GM19438 (cell line): ENCODE measurements around the gene PIK3C3.
"Not testable (repeated sequence)": the region's sequence is repeated elsewhere in the genome, so short reads cannot be mapped to it uniquely, and the experiment has no call there.

Experiments
- ATAC-seq: cut with Tn5 transposase; IDR thresholded peaks from one replicate; pipeline ENCODE4 v1.9.1; 2021; ENCODE audit warnings: low read depth; ENCODE audit not compliant: unreplicated experiment

Gene PIK3C3

DNA sequence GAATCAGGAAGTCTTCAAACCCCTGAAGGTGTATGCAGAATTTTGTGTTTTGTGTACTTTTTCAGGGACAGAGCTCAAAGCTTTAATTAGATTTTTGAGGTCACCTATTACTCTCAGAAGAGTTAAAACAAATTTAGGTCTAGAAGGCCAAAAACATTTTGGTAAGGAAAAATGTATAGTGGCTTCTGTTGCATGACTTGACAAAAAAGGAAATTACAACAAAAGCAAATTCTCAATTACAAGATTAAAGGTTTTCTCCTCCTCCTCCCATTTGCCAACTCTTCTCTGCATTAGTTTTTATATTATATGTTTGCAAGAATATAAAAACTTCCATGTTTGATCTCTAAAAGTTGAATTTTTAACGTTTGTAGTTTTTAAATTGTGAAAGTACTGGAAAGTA is 4.0 kb downstream of the PIK3C3 start:
- no peak for ATAC-seq

DNA sequence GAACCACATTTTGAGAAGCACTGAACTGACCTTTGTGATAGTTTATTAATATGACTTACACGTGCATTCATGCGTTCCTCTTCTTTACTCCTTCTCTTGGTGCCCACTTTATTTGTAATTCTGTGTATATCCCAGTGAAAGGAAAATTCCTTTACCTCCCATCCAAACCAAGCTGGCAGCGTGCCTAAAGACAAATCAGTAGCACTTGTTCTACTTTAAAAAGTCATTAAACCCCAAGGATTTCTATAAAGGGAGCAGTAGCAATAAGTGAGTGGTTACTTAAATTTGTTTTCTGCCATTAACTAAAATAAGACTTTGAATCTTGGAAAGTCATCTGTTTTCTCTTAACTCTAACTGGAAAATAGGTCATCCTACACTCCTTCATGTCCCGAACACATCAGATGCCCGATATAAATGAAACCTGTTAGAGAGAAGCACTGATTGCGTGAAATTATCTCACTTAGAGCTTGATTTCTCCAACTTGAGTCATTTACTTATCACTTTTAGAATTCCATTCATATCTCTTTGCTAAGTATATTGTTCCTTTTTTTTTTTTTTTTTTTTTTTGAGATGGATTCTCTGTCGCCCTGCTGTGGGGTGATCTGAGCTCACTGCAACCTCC is 10.7 kb downstream of the PIK3C3 start:
- no peak for ATAC-seq

DNA sequence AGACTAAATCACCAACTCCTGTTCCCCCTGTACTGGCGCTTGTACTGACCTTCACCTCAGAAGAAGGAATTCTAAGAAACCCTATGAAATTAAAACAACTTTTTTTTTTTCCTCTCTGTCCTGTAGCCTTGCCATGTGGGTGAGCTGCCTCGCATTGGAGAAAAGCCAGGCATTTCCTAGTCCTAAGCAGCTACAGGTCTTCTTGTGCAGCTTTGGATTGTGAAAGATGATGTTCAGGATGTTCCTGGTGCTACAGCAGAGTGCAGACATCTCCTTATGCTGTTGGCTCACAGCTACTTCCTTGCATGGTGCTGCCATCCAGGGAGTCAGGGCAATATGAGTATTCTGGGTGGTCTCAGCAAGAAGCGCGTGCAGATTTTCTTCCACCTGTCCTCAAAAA is 11.9 kb downstream of the PIK3C3 start:
- ATAC-seq, result no peak

DNA sequence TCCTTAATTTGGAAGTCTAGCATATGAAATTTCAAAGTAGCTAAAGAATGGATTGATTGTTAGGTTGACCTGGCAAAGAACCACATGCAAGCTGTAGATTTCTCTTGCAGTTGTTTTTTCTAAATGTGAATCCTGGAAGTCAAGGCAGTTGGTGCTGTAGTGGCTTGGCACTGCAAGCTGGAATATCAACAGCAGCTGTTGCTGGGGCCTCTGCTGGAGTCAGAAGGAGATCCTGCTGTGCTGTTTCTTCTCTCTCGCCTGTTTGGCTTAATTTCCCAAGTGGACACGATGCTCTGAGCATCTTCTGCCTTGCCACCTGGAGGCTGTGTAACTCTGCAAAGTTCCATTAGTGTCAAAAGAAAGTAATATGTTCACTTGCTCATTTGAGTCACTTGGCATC is 12.6 kb downstream of the PIK3C3 start:
- no peak for ATAC-seq

DNA sequence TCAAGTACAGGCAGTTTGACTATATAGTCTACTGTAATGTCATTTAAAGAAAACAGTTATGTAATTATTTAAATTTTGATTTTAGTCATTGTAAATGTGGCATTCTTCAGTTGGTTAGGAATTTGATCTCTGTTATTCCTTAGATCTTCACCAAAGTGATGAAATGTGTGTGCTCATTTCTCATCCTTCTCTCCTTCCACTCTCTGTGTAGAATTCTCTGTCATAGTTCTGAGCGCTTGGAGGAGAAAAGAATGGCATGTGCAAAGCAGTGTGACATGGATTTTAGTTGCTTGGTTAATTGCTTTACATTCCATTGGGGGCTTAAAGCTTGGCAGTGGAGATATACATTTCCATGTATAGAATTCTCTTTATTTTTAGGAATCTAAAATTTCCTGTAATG is 14.8 kb downstream of the PIK3C3 start:
- ATAC-seq, result no peak

DNA sequence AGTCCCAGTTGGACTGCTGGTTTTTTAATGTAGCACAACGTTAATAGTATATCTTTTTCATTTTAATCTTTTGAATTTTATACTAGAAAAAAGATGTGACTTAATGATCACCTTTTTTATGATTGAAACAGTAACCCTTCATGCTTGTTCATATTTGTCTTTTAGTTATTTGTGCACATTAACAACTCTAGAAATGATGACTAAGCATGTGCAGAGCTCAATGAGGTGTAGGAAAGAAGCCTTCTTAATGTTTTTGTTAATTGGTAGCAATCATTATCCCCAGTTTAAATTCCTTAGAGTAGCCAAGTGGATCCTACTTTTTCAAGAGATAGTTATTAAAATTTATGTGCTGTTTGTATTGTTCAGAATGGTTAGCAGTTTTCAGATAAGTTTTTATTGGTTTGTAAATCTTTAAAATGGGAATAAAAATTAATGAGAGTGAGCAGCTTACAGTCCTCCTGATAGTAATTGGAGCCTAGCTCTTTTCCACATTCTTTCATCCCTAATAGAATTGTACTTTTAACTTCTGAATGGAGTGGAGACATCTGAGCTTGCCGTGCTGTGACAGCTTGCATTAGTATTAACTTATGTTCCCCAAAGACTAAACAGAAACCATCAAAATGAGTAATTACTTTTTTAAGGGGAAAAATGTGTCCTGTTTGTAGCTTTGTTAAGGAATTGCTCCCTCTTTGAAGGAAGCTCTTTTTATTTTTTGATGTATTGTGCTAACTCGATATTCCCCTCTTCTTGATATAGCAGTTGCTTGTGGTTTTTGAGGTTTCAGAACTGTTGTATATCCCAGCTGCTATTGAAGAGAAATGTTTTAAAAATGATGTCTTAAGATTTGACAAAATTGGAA is 17.3 kb downstream of the PIK3C3 start:
- no peak for ATAC-seq

DNA sequence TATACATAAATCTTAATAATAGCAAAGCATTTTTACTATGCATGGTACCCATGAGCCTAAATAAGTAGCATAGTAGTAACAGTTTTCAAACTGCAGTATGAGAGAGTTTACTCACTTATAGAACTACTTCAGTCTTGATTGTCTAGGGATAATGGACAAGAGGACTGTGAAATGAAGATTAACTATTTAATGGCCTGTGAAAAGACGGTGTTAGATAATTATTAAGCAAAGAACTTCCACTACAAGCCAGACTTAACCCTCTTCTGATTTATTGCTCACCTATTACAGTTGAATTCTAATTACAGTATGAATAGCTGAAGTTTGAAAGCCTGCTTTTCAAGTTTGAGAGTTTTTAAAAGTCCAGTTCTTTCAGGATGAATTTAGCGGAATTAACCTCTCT is 18.9 kb downstream of the PIK3C3 start:
- ATAC-seq, result no peak

DNA sequence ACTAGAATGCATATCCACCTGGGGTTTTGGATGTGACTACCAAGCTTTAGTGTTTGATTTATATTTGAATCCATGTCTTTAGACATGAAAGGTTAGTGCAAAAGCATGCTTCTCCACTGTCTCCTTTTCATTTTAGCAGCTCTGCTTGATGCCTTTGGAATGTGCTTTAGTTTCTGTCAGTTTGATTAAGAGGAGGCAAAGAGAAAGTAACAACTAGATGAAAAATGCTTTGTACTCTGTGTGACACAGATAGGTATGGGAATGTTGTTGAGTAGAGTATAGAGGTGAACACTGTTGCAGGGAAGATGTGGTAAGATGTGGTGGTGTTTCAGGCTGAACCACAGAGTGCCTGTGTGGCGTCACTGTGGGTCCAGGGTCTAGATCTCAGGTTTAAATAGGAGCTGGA is 19.8 kb downstream of the PIK3C3 start:
- ATAC-seq, result no peak

DNA sequence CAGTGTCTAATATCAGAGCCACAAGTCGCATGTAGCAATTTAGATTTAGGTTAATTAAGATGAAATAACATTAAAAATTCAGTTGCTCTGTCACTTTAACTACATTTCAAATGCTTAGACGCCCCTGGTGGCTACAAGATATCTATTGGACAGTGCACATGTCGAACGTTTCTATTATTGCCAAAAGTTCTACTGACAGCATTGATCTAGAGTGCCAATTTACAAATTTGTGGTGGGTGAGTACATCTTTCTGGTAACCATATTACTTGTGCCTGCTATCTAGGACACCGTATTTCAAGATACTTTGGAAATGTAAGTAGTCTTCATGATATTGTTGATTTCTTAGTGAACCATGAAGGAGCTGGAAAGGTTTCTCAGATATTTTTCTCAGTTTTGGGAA is 20.2 kb downstream of the PIK3C3 start:
- ATAC-seq, result no peak

DNA sequence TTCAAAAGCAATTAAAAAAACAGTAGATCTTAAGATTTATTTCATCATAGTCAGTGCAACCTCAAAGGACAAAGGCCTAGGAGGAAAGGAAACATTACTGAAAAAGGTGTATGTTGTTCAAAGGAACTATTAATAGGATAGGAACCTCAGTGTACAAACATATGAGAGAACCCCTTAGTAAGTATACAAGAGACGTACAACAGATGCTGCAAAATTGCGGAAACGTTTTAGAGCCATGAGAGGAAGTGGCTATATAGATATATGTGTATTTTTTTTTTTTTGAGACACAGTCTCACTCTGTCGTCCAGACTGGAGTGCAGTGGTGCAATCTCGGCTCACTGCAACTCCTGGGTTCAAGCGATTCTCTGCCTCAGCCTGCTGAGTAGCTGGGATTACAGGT is 22.2 kb downstream of the PIK3C3 start:
- ATAC-seq, result no peak

DNA sequence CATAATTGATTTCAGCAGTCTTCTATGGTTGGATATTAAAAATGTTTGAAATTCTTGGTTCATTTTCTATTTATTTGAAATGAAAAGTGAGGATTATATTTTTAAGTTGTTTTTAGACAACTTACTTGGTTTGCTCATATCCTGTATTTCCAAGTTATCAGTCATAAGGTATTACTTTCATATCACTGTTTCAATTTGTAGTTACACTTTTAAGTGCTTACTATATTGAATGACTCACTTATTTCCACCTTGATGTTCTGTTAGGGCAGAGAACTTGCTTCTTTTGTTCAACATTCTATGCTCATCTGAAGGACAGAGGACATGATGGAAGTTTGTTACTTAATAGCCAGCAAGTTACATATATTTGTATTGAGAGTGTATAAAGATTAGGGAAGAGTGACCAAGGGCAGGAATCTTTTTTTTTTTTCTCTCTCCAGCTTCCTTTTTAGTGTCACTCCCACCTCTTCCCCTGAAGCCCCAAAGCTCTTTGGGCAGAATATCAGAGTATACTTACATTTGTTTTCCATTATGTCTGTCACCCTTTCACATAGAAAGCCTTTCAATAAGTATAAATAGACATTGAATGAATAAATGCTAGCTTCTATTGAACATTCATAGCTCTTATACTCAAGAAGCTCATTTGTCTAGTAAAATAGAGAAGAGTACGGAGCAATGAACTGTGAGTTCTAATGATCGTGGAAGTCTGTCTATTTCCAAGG is 28.1 kb downstream of the PIK3C3 start:
- peak; percentile 90 for ATAC-seq

DNA sequence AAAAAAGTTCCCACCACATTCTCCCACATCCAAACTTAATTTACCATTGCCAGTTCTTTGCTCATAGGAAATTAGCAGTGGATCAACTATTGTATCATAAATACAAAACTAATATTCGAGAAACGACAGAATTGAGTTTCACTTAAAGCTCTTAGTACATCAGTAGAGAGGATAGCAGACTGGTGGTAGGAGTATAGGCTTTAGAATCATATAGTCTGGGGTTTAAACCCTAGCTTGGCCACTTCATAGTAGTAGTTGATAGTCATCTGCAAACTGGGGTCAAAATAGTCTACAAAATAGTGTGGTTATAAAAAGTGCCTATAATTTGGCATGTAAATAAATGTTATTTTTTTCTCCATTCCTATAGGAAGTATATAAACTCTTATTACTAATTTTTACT is 30.9 kb downstream of the PIK3C3 start:
- ATAC-seq, result no peak

DNA sequence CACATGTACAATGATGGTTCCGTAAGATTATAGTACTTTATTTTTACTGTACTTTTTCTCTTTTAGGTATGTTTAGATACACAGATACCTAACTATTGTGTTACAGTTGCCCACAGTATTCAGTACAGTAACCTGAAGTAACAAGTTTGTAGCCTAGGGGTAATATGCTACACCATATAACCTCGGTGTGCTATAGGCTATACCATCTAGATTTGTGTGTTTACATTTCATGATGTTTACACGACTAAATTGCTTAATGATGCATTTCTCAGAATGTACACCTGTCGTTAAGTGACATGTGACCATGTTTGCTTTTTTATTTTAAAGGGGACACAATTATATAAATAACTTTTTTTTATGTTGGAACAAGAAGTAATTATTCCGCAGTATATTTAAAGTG is 34.5 kb downstream of the PIK3C3 start:
- no peak for ATAC-seq

DNA sequence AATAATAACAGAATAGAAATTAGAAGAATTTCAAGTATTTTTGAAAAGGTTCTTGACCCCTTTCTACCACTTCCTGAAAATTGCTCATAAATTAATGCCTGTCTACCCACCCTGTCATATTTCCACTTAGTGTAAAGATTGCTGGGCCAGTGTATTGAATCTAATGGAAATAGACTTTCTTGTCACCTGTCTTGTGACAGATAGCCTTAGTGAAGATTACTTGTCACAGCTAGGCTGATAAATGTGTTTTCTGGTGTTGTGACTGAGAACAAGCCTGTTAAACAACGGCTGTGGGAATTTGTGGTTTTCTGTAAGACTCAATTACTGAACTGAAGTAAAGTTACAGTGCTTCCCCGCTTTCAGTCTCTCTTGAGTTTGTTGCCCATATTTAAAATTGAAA is 37.0 kb downstream of the PIK3C3 start:
- no peak for ATAC-seq

DNA sequence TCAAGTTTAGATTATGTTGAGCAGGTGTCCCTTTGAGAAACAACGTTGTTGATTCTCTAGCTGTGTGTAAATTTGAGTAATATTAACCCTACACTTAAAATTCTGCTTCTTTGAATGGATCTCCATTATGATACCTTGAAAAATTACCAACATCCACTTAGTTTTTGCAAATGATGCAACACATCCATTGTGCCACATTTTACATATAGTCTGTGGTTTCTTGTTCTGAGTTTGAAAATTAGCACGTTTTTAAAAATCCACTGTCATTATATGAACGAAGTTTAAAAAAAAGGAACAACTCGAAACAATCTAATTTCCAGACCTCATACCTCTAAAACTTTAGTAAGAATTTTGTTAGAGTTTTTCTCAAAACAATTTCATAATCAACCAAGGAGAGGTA is 37.7 kb downstream of the PIK3C3 start:
- ATAC-seq, result no peak

DNA sequence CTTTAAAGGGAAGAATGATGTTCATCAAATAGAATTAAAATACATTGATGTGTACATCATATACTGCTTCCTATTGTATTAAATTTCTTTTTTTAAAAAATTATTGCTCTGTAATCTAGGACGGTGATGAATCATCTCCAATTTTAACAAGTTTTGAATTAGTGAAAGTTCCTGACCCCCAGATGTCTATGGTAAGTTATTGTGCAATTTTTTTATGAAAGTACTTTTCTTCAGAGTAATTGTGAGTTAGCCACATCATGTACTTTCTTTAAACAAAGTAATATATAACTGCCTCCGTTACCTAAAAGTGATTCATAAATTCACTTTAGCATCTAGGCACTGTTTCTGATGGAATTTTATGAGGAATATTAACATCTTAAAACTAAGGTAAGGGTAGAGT is 38.1 kb downstream of the PIK3C3 start:
- ATAC-seq, result no peak

DNA sequence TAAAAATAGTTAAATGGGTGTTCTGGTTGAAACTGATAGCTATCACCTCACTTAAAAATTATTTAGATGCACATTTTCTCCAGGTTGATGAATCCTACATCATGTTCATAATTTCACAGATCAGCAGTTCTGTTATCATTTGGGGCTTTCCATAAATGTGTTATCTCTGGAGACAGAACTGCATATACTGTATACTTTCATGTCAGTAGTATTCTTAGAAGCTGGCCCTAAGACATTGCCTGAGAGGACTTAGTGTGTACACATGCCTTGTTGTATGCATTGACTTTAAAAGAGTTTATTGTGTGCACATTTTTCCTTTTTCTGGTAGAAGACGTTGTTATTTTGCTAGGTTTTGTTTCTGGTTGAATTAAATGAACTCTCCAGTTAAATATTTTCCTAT is 41.0 kb downstream of the PIK3C3 start:
- no peak for ATAC-seq

DNA sequence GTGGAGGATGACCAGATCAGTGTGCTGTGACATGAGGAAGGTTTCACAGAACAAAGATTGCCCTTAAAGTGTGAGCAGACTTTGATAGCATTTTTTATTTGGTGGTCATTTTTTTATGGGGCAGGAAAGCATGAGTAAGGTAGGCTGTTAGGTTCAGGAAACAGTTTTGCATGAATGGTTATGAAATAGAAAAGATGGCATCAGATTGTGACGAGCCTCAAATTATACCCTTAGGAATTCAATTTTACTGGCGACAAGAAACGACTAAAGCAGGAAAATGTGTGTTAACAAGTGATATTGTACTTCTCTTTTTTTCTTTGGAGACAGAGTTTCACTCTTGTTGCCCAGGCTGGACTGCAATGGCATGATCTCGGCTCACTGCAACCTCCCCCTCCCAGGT is 44.7 kb downstream of the PIK3C3 start:
- ATAC-seq, result no peak

DNA sequence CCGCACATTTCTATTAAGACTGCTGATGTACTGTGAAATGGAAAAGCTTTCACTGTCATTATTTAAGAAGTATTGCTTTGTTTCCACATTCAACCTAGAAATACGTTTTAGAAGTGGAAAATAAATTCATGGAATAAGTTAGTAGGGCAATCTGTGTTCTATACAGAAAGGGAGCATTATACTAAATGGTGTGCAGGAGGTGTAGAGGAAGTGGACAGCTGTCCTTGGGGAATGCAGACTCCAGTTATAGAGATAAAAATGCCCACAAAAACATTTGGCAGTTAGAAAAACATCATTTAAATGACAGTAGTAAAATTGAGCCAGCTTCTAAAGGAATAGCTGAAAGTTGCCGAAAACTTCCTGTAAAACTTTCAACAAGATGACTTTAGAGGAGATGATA is 46.8 kb downstream of the PIK3C3 start:
- ATAC-seq, result no peak

DNA sequence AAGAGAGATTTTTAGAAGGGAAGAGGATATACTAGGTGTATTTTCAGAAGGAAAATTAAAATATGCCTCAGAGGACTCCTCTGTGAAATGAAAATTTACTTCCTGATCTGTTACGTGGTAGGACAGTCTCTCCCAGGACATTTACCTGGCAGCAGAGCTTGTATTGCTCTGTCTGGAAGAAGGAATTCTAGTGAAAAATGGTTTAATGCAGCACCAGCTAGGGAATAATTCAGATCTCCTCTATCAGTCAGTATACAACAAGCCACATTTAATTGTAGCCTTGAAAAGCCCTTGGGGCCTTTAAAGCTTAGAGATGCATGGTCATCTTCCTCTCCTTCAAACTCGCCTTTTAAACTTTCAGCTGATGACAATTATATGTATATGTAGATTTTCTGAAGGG is 49.6 kb downstream of the PIK3C3 start:
- no peak for ATAC-seq

DNA sequence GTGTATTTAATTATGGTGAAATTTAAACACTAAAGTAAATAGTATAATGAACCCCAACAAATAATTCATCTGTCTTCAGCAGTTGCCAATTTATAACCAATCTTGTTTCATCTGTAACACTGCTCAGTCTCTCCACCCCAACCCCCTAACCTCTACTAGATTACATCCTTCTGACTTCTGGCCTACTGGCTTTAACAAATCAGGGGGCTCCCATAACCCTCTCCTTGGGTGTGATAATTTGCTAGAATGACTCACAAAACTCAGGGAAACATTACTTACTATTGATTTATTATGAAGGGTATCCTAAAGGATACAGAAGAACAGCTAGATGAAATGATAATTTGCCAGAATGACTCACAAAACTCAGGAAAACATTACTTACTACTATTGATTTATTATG is 50.7 kb downstream of the PIK3C3 start:
- ATAC-seq, result no peak

DNA sequence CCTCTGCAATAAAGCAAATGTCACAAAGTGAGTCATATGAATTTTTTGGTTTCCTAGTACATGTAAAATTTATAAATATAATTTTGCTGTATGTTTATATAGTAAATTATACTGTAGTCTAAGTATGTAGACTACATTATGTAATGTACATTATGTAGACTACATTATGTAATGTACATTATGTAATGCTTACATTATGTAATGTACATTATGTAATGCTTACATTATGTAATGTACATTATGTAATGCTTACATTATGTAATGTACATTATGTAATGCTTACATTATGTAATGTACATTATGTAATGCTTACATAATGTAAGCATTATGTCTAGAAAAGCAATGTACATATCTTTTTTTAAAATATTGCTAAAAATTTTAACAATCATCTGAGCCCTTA is 54.4 kb downstream of the PIK3C3 start:
- not testable (repeated sequence) for ATAC-seq
